ENCODE data around the gene ZNRF2. TPM values are rescaled to one million over a fixed set of nuclear protein-coding genes. Genes with fewer than 3 reads are reported as not detected.

The ZNRF2 gene
- total RNA-seq, 1 donor from 2014 or later, result 21.4 TPM

DNA sequence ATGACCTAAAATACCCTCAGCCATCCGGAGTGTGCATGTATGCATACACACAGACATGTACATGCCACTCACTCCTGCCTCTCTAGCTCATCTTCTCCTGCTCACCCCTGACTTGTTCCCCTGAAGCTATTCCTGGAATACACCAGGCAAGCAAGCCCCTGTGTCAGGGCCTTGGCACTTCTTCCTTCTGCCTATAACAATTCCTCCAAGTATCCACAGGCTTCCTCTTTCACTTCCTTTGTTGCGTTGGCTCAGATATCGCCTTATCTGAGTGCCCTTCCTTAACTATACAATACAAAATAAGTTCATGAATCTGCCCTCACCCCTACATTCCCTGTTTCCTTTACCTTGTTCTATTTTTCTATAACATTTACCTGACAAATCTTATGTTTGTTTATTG, 105.4 kb downstream of the ZNRF2 start:
- Mint-ChIP-seq H3K27ac (no peak overlapping the region), H3K9me3 (no peaks in the 10 kb centered on the region), H3K27me3 (no peaks in the 10 kb centered on the region), H3K36me3 (ENCODE audit: low read depth) (peaks cover 6% of the 10 kb centered on the region), H3K4me3 (no peak overlapping the region), H3K4me1 (peaks cover 5% of the 10 kb centered on the region)
- DNase-seq (no peak), ATAC-seq (ENCODE audit: low read depth) (no peak)
- TF ChIP-seq, protein P1, sequence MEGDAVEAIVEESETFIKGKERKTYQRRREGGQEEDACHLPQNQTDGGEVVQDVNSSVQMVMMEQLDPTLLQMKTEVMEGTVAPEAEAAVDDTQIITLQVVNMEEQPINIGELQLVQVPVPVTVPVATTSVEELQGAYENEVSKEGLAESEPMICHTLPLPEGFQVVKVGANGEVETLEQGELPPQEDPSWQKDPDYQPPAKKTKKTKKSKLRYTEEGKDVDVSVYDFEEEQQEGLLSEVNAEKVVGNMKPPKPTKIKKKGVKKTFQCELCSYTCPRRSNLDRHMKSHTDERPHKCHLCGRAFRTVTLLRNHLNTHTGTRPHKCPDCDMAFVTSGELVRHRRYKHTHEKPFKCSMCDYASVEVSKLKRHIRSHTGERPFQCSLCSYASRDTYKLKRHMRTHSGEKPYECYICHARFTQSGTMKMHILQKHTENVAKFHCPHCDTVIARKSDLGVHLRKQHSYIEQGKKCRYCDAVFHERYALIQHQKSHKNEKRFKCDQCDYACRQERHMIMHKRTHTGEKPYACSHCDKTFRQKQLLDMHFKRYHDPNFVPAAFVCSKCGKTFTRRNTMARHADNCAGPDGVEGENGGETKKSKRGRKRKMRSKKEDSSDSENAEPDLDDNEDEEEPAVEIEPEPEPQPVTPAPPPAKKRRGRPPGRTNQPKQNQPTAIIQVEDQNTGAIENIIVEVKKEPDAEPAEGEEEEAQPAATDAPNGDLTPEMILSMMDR (IDR thresholded peaks at IDR 0.05), result no peak
- intact Hi-C loops (cut with micrococcal nuclease), result no loop called here
- ChIA-PET POLR2A (no interaction called here), CTCF (interaction anchor here (1.3 kb wide), 1 partner anchor 121 kb away, joined by 3 read pairs; no protein-coding TSS in a partner anchor)

DNA sequence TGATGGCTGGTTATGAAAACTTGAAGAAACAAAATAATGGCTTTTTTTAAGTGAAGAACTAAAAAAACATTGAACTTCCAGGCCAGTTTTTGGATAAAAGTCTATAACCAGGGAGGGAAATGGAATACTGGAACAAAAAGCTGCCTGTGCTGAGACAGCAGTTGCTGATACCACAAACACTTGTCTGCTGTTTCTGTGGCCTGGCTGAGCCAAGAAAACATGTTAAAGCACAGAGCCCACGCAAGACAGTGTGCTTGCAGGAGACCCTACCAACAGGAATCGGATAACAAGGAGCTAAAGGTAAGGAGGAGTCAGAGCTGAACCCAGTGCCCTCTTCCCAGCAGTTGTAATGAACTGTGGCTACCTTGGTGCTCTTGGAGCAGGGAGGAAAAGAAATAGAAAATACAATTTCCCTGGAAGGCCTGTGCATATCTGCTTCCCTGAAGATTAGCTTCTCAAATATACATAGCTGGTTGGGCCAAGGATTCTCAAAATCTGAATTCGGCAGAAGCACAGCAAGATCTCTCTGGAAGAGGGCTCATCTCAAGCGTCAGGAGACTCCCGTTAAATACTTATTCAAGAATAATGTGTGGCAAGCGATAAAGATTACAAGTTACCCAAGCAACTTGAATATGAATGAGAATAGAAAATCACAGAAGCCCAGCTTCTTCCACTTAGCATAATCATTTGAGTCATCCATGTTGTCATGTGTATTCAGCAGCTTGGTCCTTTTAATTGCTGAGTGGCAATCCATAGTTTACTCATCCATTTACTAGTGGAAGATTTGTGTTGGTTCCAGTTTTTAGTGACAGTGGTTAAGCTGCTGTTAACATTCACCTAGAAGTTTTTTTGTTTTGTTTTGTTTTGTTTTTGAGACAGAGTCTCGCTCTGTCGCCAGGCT, 106.6 kb downstream of the ZNRF2 start:
- Mint-ChIP-seq H3K36me3 (ENCODE audit: low read depth) (peaks cover 6% of the 10 kb centered on the region), H3K27me3 (no peaks in the 10 kb centered on the region), H3K4me1 (peaks cover 5% of the 10 kb centered on the region), H3K27ac (no peak overlapping the region), H3K9me3 (no peaks in the 10 kb centered on the region), H3K4me3 (no peak overlapping the region)
- ChIA-PET POLR2A (interaction anchor here (0.9 kb wide), 1 partner anchor 18 kb away, joined by 4 read pairs; no protein-coding TSS in a partner anchor), CTCF (no interaction called here)
- ATAC-seq (ENCODE audit: low read depth) (no peak), DNase-seq (no peak)
- intact Hi-C loops (cut with micrococcal nuclease), result no loop called here
- TF ChIP-seq, protein P1 (IDR thresholded peaks at IDR 0.05), result no peak

DNA sequence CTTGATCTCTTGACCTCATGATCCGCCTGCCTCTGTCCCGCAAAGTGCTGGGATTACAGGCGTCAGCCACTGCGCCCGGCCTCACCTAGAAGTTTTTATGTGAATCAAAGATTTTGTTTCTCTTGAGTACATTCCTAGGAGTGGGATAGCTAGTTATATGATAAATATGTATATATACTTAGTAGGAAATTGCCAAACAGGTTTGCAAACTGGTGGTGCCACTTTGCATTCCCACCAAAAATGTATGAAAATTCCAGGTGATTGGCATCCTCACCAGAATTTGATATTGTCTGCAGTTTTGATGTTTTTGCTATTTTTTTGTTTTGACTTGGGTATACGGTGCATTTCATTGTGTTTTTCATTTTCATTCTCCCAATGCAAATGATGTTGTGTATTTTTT, 107.4 kb downstream of the ZNRF2 start:
- DNase-seq (no peak), ATAC-seq (ENCODE audit: low read depth) (no peak)
- Mint-ChIP-seq H3K9me3 (no peaks in the 10 kb centered on the region), H3K27me3 (no peaks in the 10 kb centered on the region), H3K4me1 (peaks cover 9% of the 10 kb centered on the region), H3K4me3 (no peak overlapping the region), H3K27ac (no peak overlapping the region), H3K36me3 (ENCODE audit: low read depth) (peaks cover 6% of the 10 kb centered on the region)
- TF ChIP-seq, protein P1 (IDR thresholded peaks at IDR 0.05), result no peak
- CTCF ChIA-PET, result no interaction called here
- POLR2A ChIA-PET, result no interaction called here
- intact Hi-C loops (cut with micrococcal nuclease), result no loop called here

DNA sequence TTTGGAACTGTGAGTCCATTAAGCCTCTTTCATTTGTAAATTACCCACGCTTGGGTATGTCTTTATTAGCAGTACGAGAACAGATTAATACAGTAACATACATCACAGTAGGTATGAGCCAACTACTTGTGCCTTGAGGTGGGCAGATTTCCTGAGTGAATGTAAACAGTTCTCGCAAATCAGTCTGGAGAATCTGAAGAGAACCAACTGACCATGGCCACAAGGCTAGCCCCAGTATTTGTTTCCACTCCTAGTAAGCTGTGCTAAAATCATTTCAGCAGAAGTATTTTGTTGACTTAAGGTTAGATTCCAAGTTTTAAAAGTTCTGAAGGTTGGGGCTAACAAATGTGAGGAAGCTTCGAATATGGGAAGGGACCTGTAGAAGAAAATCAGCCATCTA, 111.3 kb downstream of the ZNRF2 start:
- intact Hi-C loops (cut with micrococcal nuclease), result loop anchor here (5.0 kb wide), 1 partner anchor 52 kb away; no protein-coding TSS in a partner anchor
- Mint-ChIP-seq H3K27me3 (no peaks in the 10 kb centered on the region), H3K4me1 (peaks cover 4% of the 10 kb centered on the region), H3K27ac (no peak overlapping the region), H3K36me3 (ENCODE audit: low read depth) (peaks cover 2% of the 10 kb centered on the region), H3K4me3 (no peak overlapping the region), H3K9me3 (no peaks in the 10 kb centered on the region)
- ChIA-PET CTCF (interaction anchor here (0.7 to 1.5 kb wide), 5 partner anchors 51 to 120 kb away, joined by 3 to 14 read pairs (median 3); no protein-coding TSS in a partner anchor), POLR2A (no interaction called here)
- TF ChIP-seq, protein P1 (IDR thresholded peaks at IDR 0.05), result no peak
- DNase-seq (no peak), ATAC-seq (ENCODE audit: low read depth) (no peak)

DNA sequence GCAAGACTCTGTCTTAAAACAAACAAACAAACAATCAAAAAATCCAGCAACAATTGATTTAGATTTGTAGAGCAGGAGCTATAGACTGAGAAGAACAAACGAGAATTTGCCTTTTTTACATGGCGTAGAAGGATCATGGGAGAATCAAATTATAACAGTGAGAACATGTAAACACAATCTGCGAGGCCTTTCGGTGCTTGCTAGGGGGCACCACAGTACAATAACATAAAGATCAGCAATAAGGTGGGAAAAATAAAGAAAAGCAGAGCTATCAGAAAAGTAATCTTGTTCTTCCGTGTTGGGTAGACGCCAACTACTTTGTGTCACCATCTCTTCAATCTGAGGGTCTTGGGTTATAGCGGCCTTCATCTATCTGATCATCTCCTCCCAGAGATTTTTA, 112.0 kb downstream of the ZNRF2 start:
- H3K27ac Mint-ChIP-seq, result no peak overlapping the region
- peaks cover 2% of the 10 kb centered on the region for H3K36me3 Mint-ChIP-seq (ENCODE audit: low read depth)
- CTCF ChIA-PET, result interaction anchor here (0.9 to 1.5 kb wide), 7 partner anchors 50 to 232 kb away, joined by 3 to 18 read pairs (median 4); no protein-coding TSS in a partner anchor
- no peak for DNase-seq
- peaks cover 4% of the 10 kb centered on the region for H3K4me1 Mint-ChIP-seq
- no peaks in the 10 kb centered on the region for H3K9me3 Mint-ChIP-seq
- intact Hi-C loops (cut with micrococcal nuclease), result loop anchor here (5.0 kb wide), 1 partner anchor 51 kb away; no protein-coding TSS in a partner anchor
- H3K27me3 Mint-ChIP-seq, result no peaks in the 10 kb centered on the region
- no peak overlapping the region for H3K4me3 Mint-ChIP-seq
- TF ChIP-seq, protein P1 (IDR thresholded peaks at IDR 0.05), result no peak
- ATAC-seq (ENCODE audit: low read depth), result peak; percentile 25
- POLR2A ChIA-PET, result no interaction called here
